HG02610 (cell line): ENCODE results near the gene GRIK3.

Experiments used
- ATAC-seq: cut with Tn5 transposase; IDR thresholded peaks from one replicate; pipeline ENCODE4 v1.9.1; 2021; ENCODE audit warnings: mild to moderate bottlenecking, moderate library complexity; ENCODE audit not compliant: unreplicated experiment

The GRIK3 gene

GRCh38 chr1:36859926-36860325 lies 174.4 kb downstream of the GRIK3 start:
- no peak for ATAC-seq

GRCh38 chr1:36858981-36859380 lies 175.3 kb downstream of the GRIK3 start:
- no peak for ATAC-seq

- ATAC-seq = no peak
These were observed 175.8 kb downstream of the GRIK3 start for GRCh38 chr1:36858553-36858952.

- ATAC-seq = no peak
These were observed 176.6 kb downstream of the GRIK3 start for GRCh38 chr1:36857754-36858153.

- no peak for ATAC-seq
These were observed 178.4 kb downstream of the GRIK3 start for GRCh38 chr1:36855699-36856494.

GRCh38 chr1:36853638-36854037 lies 180.7 kb downstream of the GRIK3 start:
- ATAC-seq = no peak

- no peak for ATAC-seq
These were observed 181.7 kb downstream of the GRIK3 start for GRCh38 chr1:36852586-36852985.

GRCh38 chr1:36851595-36851994 lies 182.7 kb downstream of the GRIK3 start:
- no peak for ATAC-seq

GRCh38 chr1:36851087-36851486 lies 183.2 kb downstream of the GRIK3 start:
- ATAC-seq = no peak

GRCh38 chr1:36849956-36850355 lies 184.4 kb downstream of the GRIK3 start:
- ATAC-seq = no peak

- ATAC-seq = no peak
These were observed 186.6 kb downstream of the GRIK3 start for GRCh38 chr1:36847761-36848160.

- ATAC-seq = no peak
These were observed 187.1 kb downstream of the GRIK3 start for GRCh38 chr1:36847186-36847585.

GRCh38 chr1:36846357-36846756 lies 188.0 kb downstream of the GRIK3 start:
- no peak for ATAC-seq

GRCh38 chr1:36845802-36846201 lies 188.5 kb downstream of the GRIK3 start:
- no peak for ATAC-seq

GRCh38 chr1:36844917-36845316 lies 189.4 kb downstream of the GRIK3 start:
- ATAC-seq = no peak

GRCh38 chr1:36843906-36844610 lies 190.3 kb downstream of the GRIK3 start:
- no peak for ATAC-seq

- no peak for ATAC-seq
These were observed 191.3 kb downstream of the GRIK3 start for GRCh38 chr1:36843027-36843426.

- no peak for ATAC-seq
These were observed 191.9 kb downstream of the GRIK3 start for GRCh38 chr1:36842448-36842847.

GRCh38 chr1:36839485-36839884 lies 194.8 kb downstream of the GRIK3 start:
- no peak for ATAC-seq

- no peak for ATAC-seq
These were observed 195.4 kb downstream of the GRIK3 start for GRCh38 chr1:36838888-36839287.

GRCh38 chr1:36836916-36837315 lies 197.4 kb downstream of the GRIK3 start:
- ATAC-seq = no peak

- ATAC-seq = no peak
These were observed 198.0 kb downstream of the GRIK3 start for GRCh38 chr1:36836196-36836883.
